Stimulated activated CD4-positive, alpha-beta T cell treated with anti-CD3 and anti-CD28 coated beads, Interleukin-2, amount 100 ng/mL, for 24 hours (primary cell): Measurements from ENCODE around the gene TNN.
"Not testable (repeated sequence)": the region's sequence is repeated elsewhere in the genome, so short reads cannot be mapped to it uniquely, and the experiment has no call there.

Source experiments
- DNase-seq, 2 donors: peaks; one replicate each; pipeline ENCODE4 v3.0.0-alpha.2; 2020

TNN gene

GRCh38 chr1:175067362-175068106 lies at the start of gene TNN:
TNN (plus strand) TSS chr1:175067833; CDS start chr1:175077419, 9,586 bp downstream.
- DNase-seq, result no peak

- DNase-seq, result no peak
Observed at GRCh38 chr1:175019524-175019923, 48.1 kb upstream of the TNN start.

GRCh38 chr1:175023043-175023921 lies 44.4 kb upstream of the TNN start, which contains the start of gene MRPS14:
MRPS14 (minus strand) TSS chr1:175023425; CDS start chr1:175023408, 17 bp downstream.
- DNase-seq, result peak; percentile 99

- DNase-seq, result not testable (repeated sequence)
Observed at GRCh38 chr1:175023922-175024242, 43.8 kb upstream of the TNN start.

GRCh38 chr1:175024773-175025172 lies 42.9 kb upstream of the TNN start:
- no peak for DNase-seq

- DNase-seq, result no peak
Observed at GRCh38 chr1:175033953-175034352, 33.7 kb upstream of the TNN start.

GRCh38 chr1:175034775-175035174 lies 32.9 kb upstream of the TNN start:
- no peak for DNase-seq

GRCh38 chr1:175035865-175036264 lies 31.8 kb upstream of the TNN start:
- no peak for DNase-seq

- no peak for DNase-seq
Observed at GRCh38 chr1:175036476-175036875, 31.2 kb upstream of the TNN start.

GRCh38 chr1:175037416-175037815 lies 30.2 kb upstream of the TNN start:
- DNase-seq, result no peak

- no peak for DNase-seq
Observed at GRCh38 chr1:175040324-175040879, 27.2 kb upstream of the TNN start.

GRCh38 chr1:175042650-175043049 lies 25.0 kb upstream of the TNN start:
- no peak for DNase-seq

- DNase-seq, result no peak
Observed at GRCh38 chr1:175043824-175044223, 23.8 kb upstream of the TNN start.

GRCh38 chr1:175044591-175044990 lies 23.0 kb upstream of the TNN start:
- not testable (repeated sequence) for DNase-seq

- DNase-seq, result no peak
Observed at GRCh38 chr1:175045097-175045496, 22.5 kb upstream of the TNN start.

GRCh38 chr1:175045519-175045918 lies 22.1 kb upstream of the TNN start:
- no peak for DNase-seq

GRCh38 chr1:175050992-175051391 lies 16.6 kb upstream of the TNN start:
- DNase-seq, result no peak

- DNase-seq, result no peak
Observed at GRCh38 chr1:175054736-175055135, 12.9 kb upstream of the TNN start.

- no peak for DNase-seq
Observed at GRCh38 chr1:175062339-175062738, 5.3 kb upstream of the TNN start.

GRCh38 chr1:175062858-175063257 lies 4.8 kb upstream of the TNN start:
- no peak for DNase-seq

GRCh38 chr1:175070818-175071217 lies 3.2 kb downstream of the TNN start:
- DNase-seq, result no peak

GRCh38 chr1:175071276-175071943 lies 3.8 kb downstream of the TNN start:
- no peak for DNase-seq
